Psoas muscle (tissue), 8 donors: ENCODE data around the gene UQCRHL. TPM values are rescaled to one million over a fixed set of nuclear protein-coding genes. Genes with fewer than 3 reads are reported as not detected.

Experiments
- ATAC-seq, 4 donors: fragments of 200-7000 bp; cut with Tn5 transposase; one replicate each; pipeline ENCODE4 v1.9.1; 2020; ENCODE audit warnings: moderate library complexity in 3 of 4, mild to moderate bottlenecking in 2 of 4
- DNase-seq, 2 donors: peaks; one replicate each; pipeline ENCODE4 v3.0.0-alpha.2; 2020
- H3K27ac ChIP-seq: fragments of 200-600 bp; one replicate; pipeline ENCODE4 v1.8.0; 2022
- H3K27me3 ChIP-seq, 3 donors: fragments of 200-600 bp in 1 of 3; one replicate each; pipeline versions ENCODE4 v1.6.1 to v1.8.0; 2013 to 2022; ENCODE audit warnings: low read length in 2 of 3, mild to moderate bottlenecking in 2 of 3, moderate library complexity in 1 of 3; ENCODE audit not compliant: insufficient read depth in 3 of 3
- H3K36me3 ChIP-seq, 2 donors: fragments of 200-600 bp in 1 of 2; one replicate each; pipeline versions ENCODE4 v1.6.1 to v1.8.0; 2013 to 2022; ENCODE audit warnings: low read depth in 1 of 2, mild to moderate bottlenecking in 1 of 2, moderate library complexity in 1 of 2; ENCODE audit not compliant: insufficient read depth in 1 of 2
- H3K4me1 ChIP-seq: fragments of 200-600 bp; one replicate; pipeline ENCODE4 v1.8.0; 2022
- H3K4me3 ChIP-seq: fragments of 200-600 bp; one replicate; pipeline ENCODE4 v1.8.0; 2022; ENCODE audit warnings: mild to moderate bottlenecking
- H3K9me3 ChIP-seq: fragments of 200-600 bp; one replicate; pipeline ENCODE4 v1.8.0; 2022
- WGBS, 3 donors: extraction: QIAGEN DNeasy Blood & Tissue Kit; methylation state at CpG; one replicate each; pipeline versions ENCODE4 v1.1.6 to v1.1.7; 2013; 5-methylcytosine and 5-hydroxymethylcytosine counted together
- intact Hi-C, 2 donors: fragments of 100-400 bp; cut with DNase I; formaldehyde crosslinking; loops; one replicate each; pipeline versions ENCODE4 v1.11.0 to v1.14.2; 2022
- polyA plus RNA-seq, 3 donors: library from polyadenylated mRNA; stranded (reverse); fragments of 200-250 nt; gene quantifications; one replicate each; pipeline ENCODE4 v1.2.3, GENCODE V29; 2013
- total RNA-seq, 4 donors: library from RNA; stranded (reverse); fragmentation: NEBNext Ultra II Directional in 2 of 4; extraction: Animal tissue kit (Norgen Biotek cat#: 25700) in 2 of 4; gene quantifications; one replicate each; pipeline versions ENCODE4 v1.2.1 to v1.2.4, GENCODE V29; 2021 to 2023
- TF ChIP-seq, protein P1 (sequence below): fragments of 200-600 bp; IDR thresholded peaks from one replicate; pipeline ENCODE4 v1.8.0; 2022; ENCODE audit warnings: antibody characterized with exemption
- donor health status: healthy with polysubstance abuse.
- donor health status: DM: no; HTN: no; CAD: no; lungs with moderate emphysema.
- donor health status: Bipolar disorder and iron deficiency.
- donor health status: healthy.
- donor health status: DM: yes; HTN: yes; CAD: no.
- donor health status: DM: no; HTN: no; CAD: no.
- donor health status: DM: no; HTN: no; CAD: no.
- donor health status: DM: yes; HTN: yes; CAD: no.

The UQCRHL gene
- total and polyA plus RNA-seq, 7 donors, result 0.97 to 7.1 (median 2.8) TPM

DNA sequence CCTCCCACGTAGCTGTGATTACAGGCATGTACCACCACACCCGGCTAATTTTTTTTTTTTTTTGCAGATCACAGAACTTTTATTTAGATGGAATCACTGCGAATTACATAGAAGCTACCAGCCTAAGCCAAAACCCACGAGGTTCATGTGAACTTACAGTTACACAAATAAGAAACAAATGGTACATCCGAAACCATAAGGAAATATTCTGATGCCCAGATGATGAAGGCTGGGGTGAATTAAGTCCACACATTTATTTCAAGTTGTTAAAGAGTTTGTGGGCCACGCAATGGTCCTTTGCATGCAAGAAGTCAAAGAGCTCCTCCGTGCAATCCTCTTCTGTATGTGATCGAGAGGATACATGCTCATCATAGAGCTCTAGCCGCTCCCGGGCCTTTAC, 328 bp downstream of the UQCRHL start:
- TF ChIP-seq, protein P1, sequence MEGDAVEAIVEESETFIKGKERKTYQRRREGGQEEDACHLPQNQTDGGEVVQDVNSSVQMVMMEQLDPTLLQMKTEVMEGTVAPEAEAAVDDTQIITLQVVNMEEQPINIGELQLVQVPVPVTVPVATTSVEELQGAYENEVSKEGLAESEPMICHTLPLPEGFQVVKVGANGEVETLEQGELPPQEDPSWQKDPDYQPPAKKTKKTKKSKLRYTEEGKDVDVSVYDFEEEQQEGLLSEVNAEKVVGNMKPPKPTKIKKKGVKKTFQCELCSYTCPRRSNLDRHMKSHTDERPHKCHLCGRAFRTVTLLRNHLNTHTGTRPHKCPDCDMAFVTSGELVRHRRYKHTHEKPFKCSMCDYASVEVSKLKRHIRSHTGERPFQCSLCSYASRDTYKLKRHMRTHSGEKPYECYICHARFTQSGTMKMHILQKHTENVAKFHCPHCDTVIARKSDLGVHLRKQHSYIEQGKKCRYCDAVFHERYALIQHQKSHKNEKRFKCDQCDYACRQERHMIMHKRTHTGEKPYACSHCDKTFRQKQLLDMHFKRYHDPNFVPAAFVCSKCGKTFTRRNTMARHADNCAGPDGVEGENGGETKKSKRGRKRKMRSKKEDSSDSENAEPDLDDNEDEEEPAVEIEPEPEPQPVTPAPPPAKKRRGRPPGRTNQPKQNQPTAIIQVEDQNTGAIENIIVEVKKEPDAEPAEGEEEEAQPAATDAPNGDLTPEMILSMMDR, result no peak
- Histone ChIP-seq H3K4me1 (no peaks in the 10 kb centered on the region), H3K27me3 (no peaks in the 10 kb centered on the region), H3K36me3 (no peaks in the 10 kb centered on the region), H3K27ac (no peak overlapping the region), H3K4me3 (no peak overlapping the region), H3K9me3 (no peaks in the 10 kb centered on the region)
- DNase-seq, result no peak
- WGBS, 3 donors, result 84 to 91% (median 90%) methylated on average over 10 of the region's 10 CpGs
- ATAC-seq, result no peak
- intact Hi-C loops, result no loop called here

DNA sequence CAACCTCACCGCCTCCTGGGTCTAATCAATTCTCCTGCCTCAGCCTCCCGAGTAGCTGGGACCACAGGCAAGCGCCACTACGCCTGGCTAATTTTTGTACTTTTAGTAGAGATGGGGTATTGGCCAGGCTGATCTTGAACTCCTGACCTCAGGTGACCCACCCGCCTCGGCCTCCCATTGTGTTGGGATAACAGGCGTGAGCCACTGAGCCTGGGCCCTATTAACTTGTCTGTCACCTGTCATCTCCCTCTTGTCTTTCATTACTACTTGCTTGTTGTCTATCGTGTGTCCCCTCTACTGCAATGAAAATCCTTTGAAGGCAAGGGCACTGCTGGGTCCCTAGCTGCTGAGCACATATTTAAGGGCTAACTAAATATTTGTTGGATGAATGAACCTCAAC, 3.4 kb downstream of the UQCRHL start:
- H3K9me3 ChIP-seq, result no peaks in the 10 kb centered on the region
- H3K27ac ChIP-seq, result no peak overlapping the region
- TF ChIP-seq, protein P1, result no peak
- ATAC-seq (no peak), DNase-seq (no peak)
- no peaks in the 10 kb centered on the region for H3K36me3 ChIP-seq
- 73 to 85% (median 80%) methylated on average over 8 of the region's 8 CpGs for WGBS, 3 donors
- intact Hi-C loops, result no loop called here
- no peak overlapping the region for H3K4me3 ChIP-seq
- H3K27me3 ChIP-seq, result no peaks in the 10 kb centered on the region
- peaks cover 6% of the 10 kb centered on the region for H3K4me1 ChIP-seq

DNA sequence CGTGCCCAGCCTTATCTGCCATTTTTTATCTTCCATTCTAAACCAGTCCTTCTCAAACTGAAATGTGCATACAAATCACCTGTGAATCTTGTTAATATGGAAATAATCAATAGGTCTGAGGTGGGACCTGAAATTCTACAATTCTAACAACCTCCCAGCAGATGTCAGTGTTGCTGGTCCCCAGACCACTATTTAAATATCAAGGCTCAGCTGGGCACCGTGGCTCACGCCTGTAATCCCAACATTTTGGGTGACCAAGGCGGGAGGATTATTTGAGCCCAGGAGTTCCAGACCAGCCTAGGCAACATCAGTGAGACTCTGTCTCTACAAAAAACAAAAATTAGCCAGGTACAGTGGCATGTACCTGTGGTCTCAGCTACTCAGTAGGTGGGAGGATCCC, 4.1 kb downstream of the UQCRHL start:
- H3K27ac ChIP-seq, result no peak overlapping the region
- WGBS, 3 donors, result 41 to 46% (median 43%) methylated on average over 4 of the region's 4 CpGs
- no peaks in the 10 kb centered on the region for H3K36me3 ChIP-seq
- ATAC-seq, result no peak
- no peaks in the 10 kb centered on the region for H3K9me3 ChIP-seq
- no peaks in the 10 kb centered on the region for H3K27me3 ChIP-seq
- H3K4me1 ChIP-seq, result peaks cover 10% of the 10 kb centered on the region
- no peak overlapping the region for H3K4me3 ChIP-seq
- intact Hi-C loops, result no loop called here
- TF ChIP-seq, protein P1, result peak; percentile 26
- no peak for DNase-seq

DNA sequence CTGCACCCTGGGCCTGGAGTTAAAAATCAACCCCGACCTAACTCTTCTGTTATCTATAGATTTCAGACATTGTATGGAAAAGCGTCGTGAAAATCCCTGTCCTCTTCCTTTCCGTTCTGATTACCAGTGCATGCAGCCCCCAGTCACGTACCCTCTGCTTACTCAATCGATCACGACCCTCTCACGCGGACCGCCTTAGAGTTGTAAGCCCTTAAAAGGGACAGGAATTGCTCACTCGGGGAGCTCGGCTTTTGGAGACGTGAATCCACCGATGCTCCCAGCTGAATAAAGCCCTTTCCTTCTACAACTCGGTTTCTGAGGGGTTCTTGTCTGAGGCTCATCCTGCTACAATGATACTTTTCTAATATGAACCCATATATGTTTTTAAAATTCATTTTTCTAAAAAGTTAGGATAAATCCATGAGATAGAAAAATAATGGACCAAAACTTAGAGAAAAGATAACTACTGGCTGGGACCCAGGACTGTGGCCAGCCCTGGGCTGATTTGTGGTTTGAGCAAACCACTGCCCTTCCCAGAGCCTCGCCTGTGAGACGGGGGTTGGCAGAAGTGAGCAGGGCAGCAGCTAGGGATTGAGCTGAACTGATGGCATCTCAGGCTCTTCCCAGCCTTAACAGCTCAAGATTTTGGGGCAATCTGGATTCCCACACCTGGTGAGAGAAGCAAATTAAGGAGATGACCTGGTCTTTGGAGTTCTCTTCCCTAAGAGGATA, 5.0 kb downstream of the UQCRHL start:
- H3K36me3 ChIP-seq, result no peaks in the 10 kb centered on the region
- intact Hi-C loops, result no loop called here
- TF ChIP-seq, protein P1, result no peak
- no peaks in the 10 kb centered on the region for H3K27me3 ChIP-seq
- peaks cover 10% of the 10 kb centered on the region for H3K4me1 ChIP-seq
- H3K4me3 ChIP-seq, result no peak overlapping the region
- WGBS, 3 donors, result 84 to 89% (median 85%) methylated on average over 17 of the region's 17 CpGs
- no peaks in the 10 kb centered on the region for H3K9me3 ChIP-seq
- DNase-seq, result no peak
- no peak for ATAC-seq
- H3K27ac ChIP-seq, result no peak overlapping the region
